Measurements from ENCODE around the gene FSTL4. TPM values are rescaled to one million over a fixed set of nuclear protein-coding genes. Genes with fewer than 3 reads are reported as not detected.

The FSTL4 gene
- total RNA-seq, 2 donors from 2014 or later: 0.32 to 0.89 TPM

DNA sequence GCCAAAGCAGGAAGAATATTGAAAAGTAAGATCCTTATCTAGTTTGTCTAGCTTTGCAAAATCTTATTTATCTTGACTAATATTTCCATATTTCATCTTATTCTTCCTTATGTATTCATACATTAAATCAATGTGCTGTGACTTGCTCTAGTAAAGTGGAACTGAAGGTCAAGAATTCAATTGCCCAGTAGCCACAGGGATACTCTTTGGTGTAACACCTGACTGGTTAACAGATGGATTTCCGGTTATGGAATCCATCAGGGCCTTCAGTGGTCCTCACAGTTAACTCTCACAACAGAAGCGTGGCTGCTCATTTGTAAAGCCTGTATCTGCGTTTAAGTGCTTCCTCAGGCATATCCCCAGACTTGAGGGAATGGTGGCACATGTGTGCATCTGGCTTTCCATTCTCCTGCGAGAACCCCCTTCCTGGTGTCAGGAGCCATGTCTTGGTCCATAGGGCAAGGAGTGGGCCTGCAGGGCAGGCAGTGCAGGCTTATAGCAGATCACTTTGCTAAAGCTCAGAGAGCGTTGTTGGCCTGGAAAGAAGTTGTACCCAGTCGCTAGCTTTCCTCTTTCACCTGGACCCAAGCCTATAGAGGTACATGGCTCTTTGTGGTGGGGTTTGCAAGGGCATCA lies 461.3 kb downstream of the FSTL4 start:
- DNase-seq: no peak
- intact Hi-C loops (cut with DNase I): no loop called here
- Histone ChIP-seq H3K36me3 (no peaks in the 10 kb centered on the region), H3K9me3 (no peaks in the 10 kb centered on the region), H3K4me3 (no peak overlapping the region), H3K4me1 (no peaks in the 10 kb centered on the region), H3K27ac (no peak overlapping the region), H3K27me3 (no peaks in the 10 kb centered on the region), H3K9ac (ENCODE audit: low read depth in 2 of 2, low read length in 2 of 2) (no peak overlapping the region)
- TF ChIP-seq, protein P1, sequence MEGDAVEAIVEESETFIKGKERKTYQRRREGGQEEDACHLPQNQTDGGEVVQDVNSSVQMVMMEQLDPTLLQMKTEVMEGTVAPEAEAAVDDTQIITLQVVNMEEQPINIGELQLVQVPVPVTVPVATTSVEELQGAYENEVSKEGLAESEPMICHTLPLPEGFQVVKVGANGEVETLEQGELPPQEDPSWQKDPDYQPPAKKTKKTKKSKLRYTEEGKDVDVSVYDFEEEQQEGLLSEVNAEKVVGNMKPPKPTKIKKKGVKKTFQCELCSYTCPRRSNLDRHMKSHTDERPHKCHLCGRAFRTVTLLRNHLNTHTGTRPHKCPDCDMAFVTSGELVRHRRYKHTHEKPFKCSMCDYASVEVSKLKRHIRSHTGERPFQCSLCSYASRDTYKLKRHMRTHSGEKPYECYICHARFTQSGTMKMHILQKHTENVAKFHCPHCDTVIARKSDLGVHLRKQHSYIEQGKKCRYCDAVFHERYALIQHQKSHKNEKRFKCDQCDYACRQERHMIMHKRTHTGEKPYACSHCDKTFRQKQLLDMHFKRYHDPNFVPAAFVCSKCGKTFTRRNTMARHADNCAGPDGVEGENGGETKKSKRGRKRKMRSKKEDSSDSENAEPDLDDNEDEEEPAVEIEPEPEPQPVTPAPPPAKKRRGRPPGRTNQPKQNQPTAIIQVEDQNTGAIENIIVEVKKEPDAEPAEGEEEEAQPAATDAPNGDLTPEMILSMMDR (IDR thresholded peaks at IDR 0.05): no peak

GRCh38 chr5:133149345-133149744 lies 463.0 kb downstream of the FSTL4 start:
- no peak overlapping the region for H3K4me3 ChIP-seq
- H3K36me3 ChIP-seq: no peaks in the 10 kb centered on the region
- no peaks in the 10 kb centered on the region for H3K9me3 ChIP-seq
- no peaks in the 10 kb centered on the region for H3K27me3 ChIP-seq
- H3K9ac ChIP-seq (ENCODE audit: low read depth in 2 of 2, low read length in 2 of 2): no peak overlapping the region
- no peaks in the 10 kb centered on the region for H3K4me1 ChIP-seq
- H3K27ac ChIP-seq: no peak overlapping the region
- intact Hi-C loops (cut with DNase I): no loop called here
- DNase-seq: no peak
- TF ChIP-seq, protein P1 (IDR thresholded peaks at IDR 0.05): no peak

DNA sequence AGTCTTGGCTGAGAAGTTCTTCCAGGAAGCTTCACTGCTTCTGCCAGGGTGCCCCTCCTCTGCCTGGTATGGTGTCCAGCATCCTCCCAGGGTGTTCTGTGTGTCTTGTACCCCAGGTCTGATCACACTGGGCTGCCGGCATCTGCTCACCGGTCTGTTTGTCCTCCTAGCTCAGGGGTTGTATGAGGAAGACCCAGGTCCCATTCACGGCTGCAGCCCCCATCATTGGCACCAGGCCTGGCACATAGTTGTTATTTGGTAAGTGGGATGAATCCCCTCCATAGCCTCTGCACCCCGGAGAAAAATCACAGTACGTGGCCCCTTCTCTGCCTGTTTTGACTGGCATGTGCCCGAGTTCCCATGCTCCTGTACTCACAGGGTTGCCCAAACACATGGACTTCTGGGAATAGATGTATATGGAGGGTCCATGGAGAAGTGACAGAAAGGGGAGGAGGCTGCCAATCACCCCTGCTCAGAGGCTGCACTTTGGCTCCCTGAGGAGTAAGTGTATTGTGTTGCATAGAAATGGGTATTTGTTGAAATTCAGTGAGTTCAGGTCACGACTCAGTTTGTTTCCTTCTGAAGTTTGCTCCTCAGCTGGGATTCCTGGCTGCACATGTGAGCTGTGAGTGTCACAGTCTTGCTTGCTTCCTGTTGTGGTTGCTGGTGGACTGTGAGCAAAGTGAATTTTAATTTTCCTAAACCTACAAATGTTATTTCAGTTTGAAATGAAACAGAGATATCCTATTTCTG lies 464.4 kb downstream of the FSTL4 start:
- Histone ChIP-seq H3K4me1 (no peaks in the 10 kb centered on the region), H3K27ac (no peak overlapping the region), H3K9me3 (no peaks in the 10 kb centered on the region), H3K27me3 (no peaks in the 10 kb centered on the region), H3K9ac (ENCODE audit: low read depth in 2 of 2, low read length in 2 of 2) (no peak overlapping the region), H3K36me3 (no peaks in the 10 kb centered on the region), H3K4me3 (no peak overlapping the region)
- TF ChIP-seq, protein P1 (IDR thresholded peaks at IDR 0.05): no peak
- no peak for DNase-seq
- intact Hi-C loops (cut with DNase I): no loop called here

DNA sequence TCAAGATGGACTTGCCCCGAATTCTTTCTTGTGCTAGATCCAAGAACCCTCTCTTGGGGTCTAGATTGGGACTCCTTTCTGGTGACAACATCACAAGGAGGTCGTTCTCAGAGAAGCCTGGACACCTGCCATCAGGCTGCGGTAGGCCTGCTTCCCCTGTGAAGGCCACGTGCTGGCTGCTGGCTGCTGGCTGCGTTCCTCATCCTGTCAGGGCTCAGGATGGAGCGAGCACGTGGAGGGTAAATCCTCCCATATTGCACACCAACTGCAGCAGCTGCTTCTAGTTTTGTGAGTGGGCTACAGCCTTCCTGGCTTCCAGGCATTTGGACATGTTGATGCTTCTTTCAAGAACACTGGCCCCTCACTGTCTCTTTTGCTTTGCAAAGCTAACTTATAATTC lies 464.9 kb downstream of the FSTL4 start:
- no peak overlapping the region for H3K9ac ChIP-seq (ENCODE audit: low read depth in 2 of 2, low read length in 2 of 2)
- TF ChIP-seq, protein P1 (IDR thresholded peaks at IDR 0.05): no peak
- intact Hi-C loops (cut with DNase I): no loop called here
- no peak for DNase-seq
- no peak overlapping the region for H3K4me3 ChIP-seq
- H3K27me3 ChIP-seq: no peaks in the 10 kb centered on the region
- no peaks in the 10 kb centered on the region for H3K9me3 ChIP-seq
- no peaks in the 10 kb centered on the region for H3K4me1 ChIP-seq
- no peak overlapping the region for H3K27ac ChIP-seq
- H3K36me3 ChIP-seq: no peaks in the 10 kb centered on the region

Small RNA genes within 50 kb of the gene (microRNA-seq; reads per million reads assigned to microRNA genes)
- gene MIR1289-2: not detected

Data from colonic mucosa (tissue), 4 donors.